Endothelial cell of umbilical vein (primary cell): ENCODE results near the gene HAND2. TPM values are rescaled to one million over a fixed set of nuclear protein-coding genes. Genes with fewer than 3 reads are reported as not detected.

ENCODE experiments used
- BruUV-seq: library from RNA; stranded (reverse); fragments of 400-500 nt; replicated peaks from 2 replicates; lab custom pipeline; 2021; lab: Mats Ljungman, UMichigan
- CTCF ChIA-PET: fragments of 300-600, 350-600 bp; sonication (Branson Sonifier 250); formaldehyde crosslinking; loops from one replicate; lab custom pipeline; 2021; ENCODE audit warnings: antibody characterized with exemption, inconsistent platforms; lab: Charles Lee
- POLR2A ChIA-PET: fragments of 300-600, 350-600 bp; sonication (Branson Sonifier 250); formaldehyde crosslinking; loops from one replicate; lab custom pipeline; 2021; ENCODE audit warnings: antibody characterized with exemption, inconsistent platforms; lab: Charles Lee
- DNase-seq: peaks from one replicate; pipeline ENCODE4 v3.0.0-alpha.2; 2011; ENCODE audit warnings: low read depth, low spot score
- FAIRE-seq: peaks from 2 replicates; lab custom pipeline; 2011; peaks lifted over from hg19 to GRCh38; lab: Jason Lieb, UNC
- H2AFZ ChIP-seq: 2 replicates; pipeline ENCODE4 v1.6.0; 2012; ENCODE audit warnings: low read depth, low read length, control low read depth, inconsistent platforms
- H3K27ac ChIP-seq: 2 replicates; pipeline ENCODE4 v1.5.1; 2011; ENCODE audit warnings: low read depth, mild to moderate bottlenecking, control low read depth, low read length, moderate library complexity; ENCODE audit not compliant: insufficient read depth
- H3K27me3 ChIP-seq, 2 experiments: 2 replicates each; pipeline versions ENCODE4 v1.6.0 to v1.6.1; 2011; ENCODE audit warnings: low read length in 2 of 2, mixed read lengths in 1 of 2; ENCODE audit not compliant: control insufficient read depth in 2 of 2, insufficient read depth in 2 of 2
- H3K36me3 ChIP-seq, 2 experiments: 2 replicates in 1 of 2; 3 replicates in 1 of 2; pipeline ENCODE4 v1.5.1; 2011; ENCODE audit warnings: low read length in 2 of 2, mild to moderate bottlenecking in 1 of 2, moderate library complexity in 1 of 2; ENCODE audit not compliant: control insufficient read depth in 2 of 2, insufficient read depth in 2 of 2; ENCODE audit errors: extremely low read depth in 1 of 2
- H3K4me1 ChIP-seq: 3 replicates; pipeline ENCODE4 v1.5.1; 2011; ENCODE audit warnings: mild to moderate bottlenecking, low read length; ENCODE audit not compliant: control insufficient read depth, insufficient read depth; ENCODE audit errors: extremely low read depth
- H3K4me2 ChIP-seq: 2 replicates; pipeline ENCODE4 v1.6.1; 2011; ENCODE audit warnings: low read length, control low read depth, mixed read lengths; ENCODE audit not compliant: insufficient read depth
- H3K4me3 ChIP-seq, 3 experiments: fragments of 200-600 bp in 1 of 3; sonication (generic), shearing (Covaris generic) in 1 of 3; replicated peaks in 1 of 3; 2 replicates each; pipeline ENCODE4 v1.5.1; 2011 to 2016; ENCODE audit warnings: control low read depth in 3 of 3, low read length in 3 of 3, mild to moderate bottlenecking in 2 of 3, inconsistent platforms in 1 of 3, low read depth in 1 of 3, moderate library complexity in 1 of 3; ENCODE audit not compliant: insufficient read depth in 1 of 3
- H3K79me2 ChIP-seq: 2 replicates; pipeline ENCODE4 v1.6.0; 2012; ENCODE audit warnings: low read length, inconsistent platforms; ENCODE audit not compliant: control insufficient read depth, insufficient read depth
- H3K9ac ChIP-seq: replicated peaks from 2 replicates; pipeline ENCODE3; 2011; ENCODE audit warnings: low read length, control low read depth; ENCODE audit not compliant: insufficient read depth; ENCODE audit errors: extremely low read depth
- H3K9me1 ChIP-seq: replicated peaks from 3 replicates; pipeline ENCODE4 v1.6.0; 2011; ENCODE audit warnings: mild to moderate bottlenecking, low read length; ENCODE audit not compliant: control insufficient read depth, insufficient read depth; ENCODE audit errors: extremely low read depth
- H3K9me3 ChIP-seq: replicated peaks from 2 replicates; pipeline ENCODE4 v1.5.1; 2012; ENCODE audit warnings: low read length, inconsistent platforms; ENCODE audit not compliant: control insufficient read depth, insufficient read depth
- H4K20me1 ChIP-seq: replicated peaks from 2 replicates; pipeline ENCODE3; 2011; ENCODE audit warnings: mild to moderate bottlenecking, low read length; ENCODE audit not compliant: control insufficient read depth, insufficient read depth; ENCODE audit errors: extremely low read depth
- EZH2 ChIP-seq: IDR thresholded peaks from 2 replicates; pipeline ENCODE4 v1.6.1; 2012; ENCODE audit warnings: borderline replicate concordance, low read depth, mild to moderate bottlenecking, moderate library complexity, low read length, inconsistent platforms; ENCODE audit not compliant: severe bottlenecking
- JUN ChIP-seq: IDR thresholded peaks from 2 replicates; pipeline ENCODE4 v1.6.1; 2011; ENCODE audit warnings: borderline replicate concordance, low read depth; ENCODE audit not compliant: insufficient read length, insufficient read depth
- MYC ChIP-seq: IDR thresholded peaks from one replicate; pipeline ENCODE4 v1.6.1; 2011; ENCODE audit warnings: mild to moderate bottlenecking, low read depth, low read length
- POLR2A ChIP-seq: IDR thresholded peaks from 2 replicates; pipeline ENCODE4 v1.6.1; 2012; ENCODE audit warnings: low read depth, mild to moderate bottlenecking, control low read depth, low read length
- POLR2AphosphoS5 ChIP-seq: IDR thresholded peaks from 2 replicates; pipeline ENCODE4 v1.6.1; 2012; ENCODE audit warnings: low read depth, mild to moderate bottlenecking, control low read depth, low read length, moderate library complexity; ENCODE audit not compliant: insufficient read depth
- dilution Hi-C: fragments of 300-500 bp; cut with MboI; formaldehyde crosslinking; loops from one replicate; pipeline ENCODE4 v1.15.0; 2019; ENCODE audit warnings: low sequenced_read_pairs; ENCODE audit not compliant: extremely low pct_ligation_motif_present
- intact Hi-C: fragments of 100-400 bp; cut with micrococcal nuclease; formaldehyde crosslinking; loops from one replicate; pipeline ENCODE4 v1.10.0; 2022
- polyA plus RNA-seq, 4 experiments: library from polyadenylated mRNA; depleted of rRNA in 3 of 4; stranded (reverse) in 3 of 4; unstranded in 1 of 4; fragments of >200 nt; gene quantifications; 2 replicates each; pipeline versions ENCODE4 v1.2.1 to v1.2.3, GENCODE V29; 2011 to 2012; ENCODE audit warnings: missing spikeins in 1 of 4
- total RNA-seq: library from RNA; stranded (reverse); gene quantifications from 2 replicates; pipeline ENCODE4 v1.2.3, GENCODE V29; 2021
- TF ChIP-seq, protein P1 (sequence below), 2 donors: IDR thresholded peaks; 1 replicate in 1 of 2; 2 replicates in 1 of 2; pipeline ENCODE4 v1.5.1; 2011; ENCODE audit warnings: low read length in 2 of 2, mild to moderate bottlenecking in 2 of 2, moderate library complexity in 2 of 2, control low read depth in 1 of 2, inconsistent platforms in 1 of 2, low read depth in 1 of 2; ENCODE audit not compliant: insufficient read depth in 1 of 2; ENCODE audit errors: extremely low read depth in 1 of 2

HAND2 gene
- total and polyA plus RNA-seq, 2 donors (not counting 3 experiments of a cell fraction or from before 2014, with no cell fraction given): not detected

DNA sequence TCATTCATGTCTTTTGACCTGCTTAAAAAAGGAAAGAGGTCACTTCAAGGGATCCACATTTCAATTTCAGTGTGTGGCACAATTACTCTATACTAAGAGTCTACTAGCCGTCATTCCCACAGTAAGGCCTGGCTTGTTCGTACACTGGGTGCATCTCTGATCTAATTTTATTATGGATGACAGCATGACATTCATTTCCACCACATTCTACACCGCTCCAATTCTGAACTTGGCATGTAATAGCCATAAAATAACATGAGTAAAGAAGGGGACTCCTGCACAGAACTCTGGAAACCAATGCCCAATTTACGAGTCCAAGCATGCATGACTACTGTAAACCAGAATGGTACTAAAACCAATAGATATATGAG lies 51.1 kb downstream of the HAND2 start:
- Histone ChIP-seq H2AFZ (no peak overlapping the region), H4K20me1 (no peaks in the 10 kb centered on the region), H3K79me2 (no peaks in the 10 kb centered on the region), H3K27ac (no peak overlapping the region), H3K9me3 (no peaks in the 10 kb centered on the region), H3K9ac (no peak overlapping the region), H3K4me1 (no peaks in the 10 kb centered on the region), H3K27me3 (no peaks in the 10 kb centered on the region), H3K4me2 (no peak overlapping the region), H3K9me1 (no peaks in the 10 kb centered on the region), H3K36me3 (no peaks in the 10 kb centered on the region), H3K4me3 (no peak overlapping the region)
- FAIRE-seq: no peak
- CTCF ChIA-PET: no interaction called here
- POLR2A ChIA-PET: no interaction called here
- intact Hi-C loops (no loop called here), dilution Hi-C loops (no loop called here)
- no peak for TF ChIP-seq POLR2A
- no peak for TF ChIP-seq MYC
- TF ChIP-seq, protein P1, sequence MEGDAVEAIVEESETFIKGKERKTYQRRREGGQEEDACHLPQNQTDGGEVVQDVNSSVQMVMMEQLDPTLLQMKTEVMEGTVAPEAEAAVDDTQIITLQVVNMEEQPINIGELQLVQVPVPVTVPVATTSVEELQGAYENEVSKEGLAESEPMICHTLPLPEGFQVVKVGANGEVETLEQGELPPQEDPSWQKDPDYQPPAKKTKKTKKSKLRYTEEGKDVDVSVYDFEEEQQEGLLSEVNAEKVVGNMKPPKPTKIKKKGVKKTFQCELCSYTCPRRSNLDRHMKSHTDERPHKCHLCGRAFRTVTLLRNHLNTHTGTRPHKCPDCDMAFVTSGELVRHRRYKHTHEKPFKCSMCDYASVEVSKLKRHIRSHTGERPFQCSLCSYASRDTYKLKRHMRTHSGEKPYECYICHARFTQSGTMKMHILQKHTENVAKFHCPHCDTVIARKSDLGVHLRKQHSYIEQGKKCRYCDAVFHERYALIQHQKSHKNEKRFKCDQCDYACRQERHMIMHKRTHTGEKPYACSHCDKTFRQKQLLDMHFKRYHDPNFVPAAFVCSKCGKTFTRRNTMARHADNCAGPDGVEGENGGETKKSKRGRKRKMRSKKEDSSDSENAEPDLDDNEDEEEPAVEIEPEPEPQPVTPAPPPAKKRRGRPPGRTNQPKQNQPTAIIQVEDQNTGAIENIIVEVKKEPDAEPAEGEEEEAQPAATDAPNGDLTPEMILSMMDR (IDR thresholded peaks at IDR 0.05; ENCODE audit: extremely low read depth in 1 of 2, insufficient read depth in 1 of 2, low read depth in 1 of 2, low read length in 2 of 2): no peak
- no peak for TF ChIP-seq POLR2AphosphoS5
- no peak for TF ChIP-seq EZH2
- no peak for TF ChIP-seq JUN
- DNase-seq: no peak
- no TSS peak for BruUV-seq
